Transverse colon (tissue), 4 donors: ENCODE data around the gene VCAM1. TPM values are rescaled to one million over a fixed set of nuclear protein-coding genes. Genes with fewer than 3 reads are reported as not detected.

Source experiments
- DNase-seq: peaks from one replicate; pipeline ENCODE4 v3.0.0-alpha.2; 2019
- H3K27ac ChIP-seq, 4 donors: fragments of 200-600 bp; sonication (generic); 2 replicates each; pipeline ENCODE4 v1.5.1; 2016 to 2018; ENCODE audit warnings: inconsistent platforms in 4 of 4
- H3K27me3 ChIP-seq: fragments of 200-600 bp; sonication (generic); 2 replicates; pipeline ENCODE4 v1.5.1; 2017; ENCODE audit warnings: inconsistent platforms
- H3K36me3 ChIP-seq, 4 donors: fragments of 200-600 bp; sonication (generic); 2 replicates each; pipeline ENCODE4 v1.5.1; 2017 to 2019; ENCODE audit warnings: inconsistent platforms in 4 of 4
- H3K4me1 ChIP-seq, 4 donors: fragments of 200-600 bp; sonication (generic); 2 replicates each; pipeline ENCODE4 v1.5.1; 2017 to 2020; ENCODE audit warnings: inconsistent platforms in 4 of 4
- H3K4me3 ChIP-seq, 4 donors: fragments of 200-600 bp; sonication (generic); 1 replicate in 1 of 4; 2 replicates in 3 of 4; pipeline versions ENCODE4 v1.5.1 to v1.6.1; 2017 to 2019; ENCODE audit warnings: inconsistent platforms in 4 of 4
- H3K9me3 ChIP-seq, 2 donors: fragments of 200-600 bp; sonication (generic); 2 replicates each; pipeline ENCODE4 v1.5.1; 2017 to 2019; ENCODE audit warnings: inconsistent platforms in 2 of 2
- CTCF ChIP-seq, 5 experiments: fragments of 200-600 bp in 3 of 5; fragments of 450-650 bp in 2 of 5; sonication (generic) in 3 of 5; IDR thresholded peaks; 1 replicate in 2 of 5; 2 replicates in 3 of 5; pipeline ENCODE4 v1.5.1; 2016 to 2017; ENCODE audit warnings: antibody characterized with exemption in 5 of 5, inconsistent platforms in 3 of 5, mild to moderate bottlenecking in 2 of 5, moderate library complexity in 1 of 5
- EP300 ChIP-seq: sonication (generic); formaldehyde crosslinking; IDR thresholded peaks from one replicate; pipeline ENCODE4 v1.6.1; 2017; ENCODE audit warnings: antibody characterized with exemption, low read depth
- POLR2A ChIP-seq: fragments of 450-650 bp; IDR thresholded peaks from one replicate; pipeline ENCODE4 v1.6.1; 2016; ENCODE audit warnings: antibody characterized with exemption, mild to moderate bottlenecking, moderate library complexity
- POLR2AphosphoS5 ChIP-seq, 3 donors: sonication (generic); formaldehyde crosslinking; IDR thresholded peaks; one replicate each; pipeline ENCODE4 v1.6.1; 2016; ENCODE audit warnings: antibody characterized with exemption in 3 of 3
- WGBS, 2 donors: methylation state at CpG; one replicate each; pipeline ENCODE4 v1.1.5; 2018; ENCODE audit warnings: low coverage in 1 of 2; 5-methylcytosine and 5-hydroxymethylcytosine counted together
- in situ Hi-C, 4 donors: fragments of 200-750 bp; cut with MboI; loops; one replicate each; pipeline versions ENCODE4 v1.15.0 to v1.15.1; 2017; ENCODE audit warnings: low sequenced_read_pairs in 3 of 4, low pct_ligation_motif_present in 1 of 4, low pct_unique_long_range_greater_than_20kb in 1 of 4
- intact Hi-C: fragments of 100-400 bp; cut with DNase I; formaldehyde crosslinking; loops from one replicate; pipeline ENCODE4 v1.15.1; 2023; ENCODE audit warnings: low total_unique reads
- total RNA-seq, 4 donors: library from RNA; depleted of rRNA; stranded (reverse); fragments of >200 nt; gene quantifications; one replicate each; pipeline ENCODE4 v1.1.0, GENCODE V29; 2016

VCAM1 gene
- total RNA-seq, 4 donors from 2014 or later, result 1.5 to 8.4 (median 5.1) TPM

- Histone ChIP-seq H3K27me3 (no peaks in the 10 kb centered on the region), H3K27ac (no peak overlapping the region), H3K9me3 (no peaks in the 10 kb centered on the region), H3K36me3 (no peaks in the 10 kb centered on the region), H3K4me1 (no peaks in the 10 kb centered on the region), H3K4me3 (no peak overlapping the region)
- in situ Hi-C loops (no loop called here), intact Hi-C loops (no loop called here)
- no peak for DNase-seq
- WGBS, 2 donors, result 45 to 50% methylated on average over 1 of the region's 1 CpG
- TF ChIP-seq POLR2A (no peak), EP300 (no peak), CTCF (IDR thresholded peaks at IDR 0.05) (no peak), POLR2AphosphoS5 (IDR thresholded peaks at IDR 0.05) (no peak)
Observed at GRCh38 chr1:100782473-100783039, 63.0 kb downstream of the VCAM1 start.

- no peaks in the 10 kb centered on the region for H3K4me1 ChIP-seq
- intact Hi-C loops (no loop called here), in situ Hi-C loops (no loop called here)
- 64 to 68% methylated on average over 5 of the region's 5 CpGs for WGBS, 2 donors
- H3K9me3 ChIP-seq, result no peaks in the 10 kb centered on the region
- H3K27me3 ChIP-seq, result no peaks in the 10 kb centered on the region
- TF ChIP-seq CTCF (IDR thresholded peaks at IDR 0.05) (no peak), POLR2A (no peak), POLR2AphosphoS5 (IDR thresholded peaks at IDR 0.05) (no peak), EP300 (no peak)
- H3K27ac ChIP-seq, result no peak overlapping the region
- DNase-seq, result no peak
- H3K4me3 ChIP-seq, result no peak overlapping the region
- H3K36me3 ChIP-seq, result no peaks in the 10 kb centered on the region
Observed at GRCh38 chr1:100785470-100786052, 66.0 kb downstream of the VCAM1 start.

- TF ChIP-seq POLR2A (no peak), CTCF (IDR thresholded peaks at IDR 0.05) (no peak), EP300 (no peak), POLR2AphosphoS5 (IDR thresholded peaks at IDR 0.05) (no peak)
- WGBS, 2 donors, result 80 to 84% methylated on average over 1 to 2 of the region's 2 CpGs
- Histone ChIP-seq H3K27ac (no peak overlapping the region), H3K9me3 (no peaks in the 10 kb centered on the region), H3K36me3 (no peaks in the 10 kb centered on the region), H3K27me3 (no peaks in the 10 kb centered on the region), H3K4me1 (no peaks in the 10 kb centered on the region), H3K4me3 (no peak overlapping the region)
- no peak for DNase-seq
- in situ Hi-C loops, result no loop called here
- intact Hi-C loops, result no loop called here
Observed at GRCh38 chr1:100786870-100787269, 67.3 kb downstream of the VCAM1 start.

Other genes with a start within 250 kb of the VCAM1 start
- gene GPR88, start 181.6 kb upstream of the VCAM1 start, total RNA-seq, result under 1 TPM in 2 of 4 donors, not detected in 2; 0.64 to 0.68 TPM
- 10 to 100 TPM in 1 of 4 donors, 1 to 10 TPM in 2, under 1 TPM in 1; 0.37 to 11.1 (median 5.4) TPM for gene EXTL2, start 175.1 kb downstream of the VCAM1 start, total RNA-seq
- gene SLC30A7, start 176.3 kb downstream of the VCAM1 start, total RNA-seq, result 10 to 100 TPM; 10.1 to 22.7 (median 17.5) TPM